NK-92 (cell line): ENCODE results near the gene PNPLA1.
A peak's percentile ranks its signal among the peaks of the same experiment; 100 is the strongest.

ENCODE experiments used
- DNase-seq: peaks from one replicate; lab custom pipeline; 2025; ENCODE audit not compliant: unreplicated experiment; lab: John Stamatoyannopoulos, UW

PNPLA1 gene

GRCh38 chr6:36283608-36284007 is 13.7 kb downstream of the PNPLA1 start:
- DNase-seq, result no peak

DNA sequence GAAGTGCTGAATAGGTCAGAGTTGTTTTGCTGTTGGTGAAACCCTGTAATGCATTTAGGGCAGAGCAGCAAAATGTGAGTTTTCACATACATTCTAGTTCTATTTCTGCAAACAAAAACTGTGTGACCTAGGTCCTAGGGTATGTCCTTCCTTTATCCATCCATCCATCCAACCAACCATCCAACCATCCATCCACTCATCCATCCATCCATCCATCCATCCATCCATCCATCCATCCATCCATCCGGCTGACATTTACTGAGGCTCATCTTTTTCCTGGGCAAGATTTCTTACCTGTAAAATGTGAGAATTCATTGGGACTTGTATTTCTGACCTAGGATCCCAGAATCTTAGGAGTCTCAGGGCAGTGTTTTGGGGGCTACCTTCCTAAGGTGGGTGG is 14.5 kb downstream of the PNPLA1 start:
- no peak for DNase-seq

- DNase-seq, result no peak
These were observed 15.4 kb downstream of the PNPLA1 start for GRCh38 chr6:36285187-36285671.

DNA sequence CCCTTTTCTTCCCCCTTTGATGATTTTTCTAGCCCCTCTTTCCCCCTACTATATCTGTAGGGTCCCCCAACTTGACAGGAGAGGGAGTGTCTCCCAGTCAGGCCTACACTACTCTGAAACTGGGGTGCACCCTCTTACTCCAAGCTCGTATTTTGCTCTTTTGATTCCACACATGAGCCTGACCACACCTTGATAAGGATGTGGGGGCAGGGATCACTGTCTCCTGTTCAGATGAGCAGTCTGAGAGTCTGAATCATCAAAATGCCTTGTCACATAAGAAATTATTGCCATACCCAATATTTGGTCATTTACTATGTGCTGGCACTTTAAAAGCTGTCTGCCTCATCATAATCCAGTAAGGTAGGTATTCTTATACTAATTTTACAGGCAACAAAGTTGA is 15.9 kb downstream of the PNPLA1 start:
- DNase-seq, result no peak

DNA sequence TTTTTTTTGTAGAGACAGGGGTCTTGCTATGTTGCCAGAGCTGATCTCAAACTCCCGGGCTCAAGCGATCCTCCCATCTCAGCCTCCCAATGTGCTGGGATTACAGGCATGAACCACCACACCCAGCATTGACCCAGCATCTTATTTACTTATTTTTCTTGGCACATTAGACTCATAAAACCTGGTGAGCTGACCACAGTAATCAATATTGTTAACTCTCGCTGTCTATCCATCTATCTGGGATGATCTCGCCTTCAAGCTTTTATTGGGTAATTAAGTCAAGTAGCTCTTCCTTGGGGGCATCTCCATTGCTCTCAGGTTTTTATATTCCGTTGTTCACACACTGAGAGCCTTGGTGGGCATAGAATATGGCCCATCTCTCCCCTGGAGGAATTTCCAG is 17.0 kb downstream of the PNPLA1 start:
- no peak for DNase-seq

GRCh38 chr6:36289281-36289878 is 19.5 kb downstream of the PNPLA1 start:
- DNase-seq, result no peak

DNA sequence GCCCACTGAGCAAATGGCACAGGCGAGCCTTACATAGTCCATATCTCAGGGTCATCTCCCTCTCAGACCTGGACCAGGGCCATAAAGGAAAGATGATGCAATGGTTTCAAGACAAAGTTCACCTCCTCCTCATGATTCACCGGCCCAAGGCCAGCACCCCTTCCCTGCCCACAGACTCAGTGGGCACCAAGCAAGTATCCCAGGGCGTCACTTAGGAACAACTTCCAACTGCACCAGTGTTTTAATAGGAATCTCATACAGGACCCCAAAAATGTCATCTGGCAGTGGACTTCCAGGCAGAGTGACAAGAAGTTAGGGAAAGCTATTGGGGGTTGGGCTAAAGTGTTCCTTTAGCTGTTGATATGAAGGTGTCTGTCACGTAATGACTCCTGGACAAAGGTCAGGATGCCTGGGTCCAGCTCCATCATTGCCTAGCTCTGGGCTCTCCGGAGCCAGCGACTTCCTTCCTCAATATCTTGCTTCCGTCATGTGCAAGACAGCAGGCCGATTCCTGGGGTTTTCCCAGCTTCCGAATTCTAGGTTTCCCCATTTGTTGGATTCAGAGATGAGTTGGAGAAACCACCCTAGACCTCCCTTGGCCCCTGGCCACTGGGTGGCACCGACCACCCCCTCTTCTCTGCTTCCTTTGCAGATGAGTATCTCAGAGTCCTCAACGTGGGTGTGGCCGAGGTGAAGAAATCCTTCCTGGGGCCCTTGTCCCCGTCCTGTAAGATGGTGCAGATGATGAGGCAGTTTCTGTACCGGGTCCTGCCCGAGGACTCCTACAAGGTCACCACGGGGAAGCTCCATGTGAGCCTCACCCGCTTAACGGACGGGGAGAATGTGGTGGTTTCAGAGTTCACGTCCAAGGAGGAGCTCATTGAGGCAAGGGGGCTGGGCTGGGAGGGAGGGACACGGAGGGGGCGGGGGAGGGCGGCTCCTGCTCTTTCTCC is 21.1 kb downstream of the PNPLA1 start:
- no peak for DNase-seq

DNA sequence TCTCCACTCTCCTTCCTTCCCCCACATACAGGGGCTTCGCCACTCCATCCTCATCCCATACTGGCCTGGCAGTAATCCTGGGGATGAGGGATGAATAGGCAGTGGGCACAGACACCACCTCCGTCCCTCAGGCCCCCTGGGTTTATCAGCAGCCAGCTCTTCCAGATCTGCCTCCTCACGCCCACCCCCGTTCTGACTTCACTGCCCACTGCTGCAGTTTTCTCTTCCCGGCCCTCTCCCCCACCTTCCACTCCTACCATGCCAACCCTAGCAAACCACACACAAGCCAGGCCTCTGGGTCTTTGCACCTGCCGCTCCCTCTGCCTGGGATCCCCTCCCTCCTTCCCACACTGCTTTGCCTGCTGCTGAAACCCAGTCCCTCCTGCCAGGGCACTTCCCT is 22.3 kb downstream of the PNPLA1 start:
- DNase-seq, result no peak

GRCh38 chr6:36296240-36296639 is 26.4 kb downstream of the PNPLA1 start:
- no peak for DNase-seq

DNA sequence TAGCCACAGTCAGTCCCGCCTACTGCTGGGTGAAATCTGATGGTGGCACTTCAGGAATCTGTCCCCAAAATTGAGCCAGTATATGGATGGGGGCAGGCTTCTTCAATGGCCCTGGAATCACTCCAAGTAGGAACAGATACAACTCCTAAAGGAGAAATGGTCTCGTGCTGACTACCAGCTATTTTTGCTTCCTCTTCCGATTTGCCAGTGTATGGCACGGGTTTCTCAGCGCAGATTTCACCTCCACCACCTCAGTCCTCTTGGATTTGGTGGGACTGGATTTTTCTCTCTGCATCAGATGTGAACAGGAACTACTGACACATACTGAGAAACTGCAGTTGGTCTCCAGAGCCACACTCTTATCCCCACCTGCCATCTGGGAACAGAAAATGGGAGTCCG is 27.2 kb downstream of the PNPLA1 start:
- no peak for DNase-seq

GRCh38 chr6:36297511-36297910 is 27.7 kb downstream of the PNPLA1 start:
- no peak for DNase-seq

DNA sequence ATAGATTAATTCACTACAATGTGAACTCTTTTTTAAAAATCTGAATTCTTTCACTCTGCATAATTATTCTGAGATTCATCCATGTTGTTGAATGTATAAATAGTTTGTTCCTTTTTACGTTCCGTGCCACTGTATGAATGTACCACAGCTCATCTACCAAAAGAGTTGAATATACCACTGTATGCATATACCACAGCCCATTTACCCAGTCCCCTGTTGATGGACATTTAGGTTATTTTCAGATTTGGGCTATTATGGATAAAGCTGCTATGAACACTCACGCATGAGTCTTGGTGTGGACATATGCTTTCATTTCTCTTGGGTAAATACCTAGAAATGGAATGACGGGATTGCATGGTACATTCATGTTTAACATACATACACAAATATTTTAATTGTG is 28.2 kb downstream of the PNPLA1 start:
- no peak for DNase-seq

DNA sequence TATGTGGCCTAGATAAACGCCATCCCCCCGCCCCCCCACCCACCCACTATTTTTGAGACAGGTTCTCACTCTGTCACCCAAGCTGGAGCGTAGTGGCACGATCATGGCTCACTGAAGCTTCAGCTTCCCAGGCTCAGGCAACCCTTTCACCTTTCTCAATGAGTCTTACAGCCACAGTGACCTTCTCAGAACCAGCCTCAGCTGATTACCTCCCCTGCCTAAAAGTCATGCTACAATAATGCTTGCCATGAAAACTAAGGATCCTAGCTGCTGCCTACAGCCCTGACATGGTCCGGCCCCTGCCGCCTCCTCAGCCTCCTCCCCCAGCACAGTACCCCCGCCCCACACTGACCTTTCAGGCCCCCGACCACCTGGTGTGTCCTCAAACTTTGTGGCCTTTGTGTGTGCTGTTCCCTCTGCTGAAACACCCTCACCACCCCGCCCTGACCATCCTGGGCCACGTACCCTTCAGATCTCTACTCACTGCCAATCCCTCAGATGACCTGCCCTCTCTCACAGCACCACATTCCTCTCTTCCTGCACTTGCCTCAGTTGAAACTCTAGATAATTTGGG is 31.3 kb downstream of the PNPLA1 start:
- DNase-seq, result no peak

DNA sequence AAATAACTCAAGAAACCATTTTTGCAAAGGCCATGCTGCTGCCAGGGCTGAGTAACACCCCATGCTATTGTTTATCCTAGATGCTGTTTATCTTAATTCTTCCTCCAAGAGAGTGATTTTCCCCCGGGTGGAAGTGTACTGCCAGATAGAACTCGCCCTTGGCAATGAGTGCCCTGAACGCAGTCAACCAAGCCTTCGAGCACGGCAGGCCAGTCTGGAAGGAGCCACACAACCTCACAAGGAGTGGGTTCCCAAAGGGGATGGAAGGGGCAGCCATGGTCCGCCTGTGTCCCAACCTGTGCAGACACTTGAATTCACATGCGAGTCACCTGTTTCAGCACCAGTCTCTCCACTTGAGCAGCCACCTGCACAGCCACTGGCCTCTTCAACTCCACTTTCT is 31.9 kb downstream of the PNPLA1 start:
- no peak for DNase-seq

- DNase-seq, result peak; percentile 46
These were observed 32.5 kb downstream of the PNPLA1 start for GRCh38 chr6:36302227-36302976.

GRCh38 chr6:36305885-36306284 is 36.0 kb downstream of the PNPLA1 start:
- no peak for DNase-seq

DNA sequence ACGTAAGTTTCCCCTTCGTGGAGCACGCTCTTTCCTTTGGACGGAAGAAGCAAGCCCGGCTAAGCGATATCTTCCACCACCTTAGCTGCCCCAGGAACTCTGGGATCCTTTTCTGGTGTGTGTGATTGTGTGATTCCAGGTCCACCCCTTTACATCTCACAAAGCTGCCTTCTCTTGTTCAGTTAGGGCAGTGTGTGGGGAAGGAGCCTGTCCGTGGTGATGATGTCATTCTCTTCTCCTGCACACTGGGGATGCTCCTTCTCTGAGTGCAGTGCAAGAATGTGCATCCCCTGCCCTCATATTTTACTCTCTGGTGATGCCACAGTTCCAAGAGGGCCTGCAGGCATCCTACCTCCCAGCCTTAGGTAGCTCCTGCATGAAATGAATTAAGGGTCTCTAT is 36.5 kb downstream of the PNPLA1 start:
- no peak for DNase-seq

DNA sequence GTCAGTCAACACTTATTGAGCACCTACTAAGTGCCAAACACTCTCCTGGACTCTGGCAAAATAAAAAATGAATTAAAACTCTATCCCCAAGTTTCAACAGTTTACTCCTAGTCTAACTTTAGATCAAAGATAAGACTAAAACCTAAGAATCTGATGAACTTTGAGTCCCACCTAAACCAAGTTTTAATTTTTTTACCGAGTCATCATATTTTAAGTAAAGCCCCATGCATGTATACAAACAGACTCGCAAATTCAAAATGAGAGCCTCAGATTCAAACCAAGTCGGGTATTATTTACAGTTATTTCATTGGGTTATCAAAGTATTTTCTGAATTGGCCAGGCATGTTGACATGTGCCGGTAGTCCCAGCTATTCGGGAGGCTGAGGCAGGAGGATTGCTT is 38.7 kb downstream of the PNPLA1 start:
- no peak for DNase-seq

GRCh38 chr6:36309203-36309602 is 39.3 kb downstream of the PNPLA1 start:
- no peak for DNase-seq

DNA sequence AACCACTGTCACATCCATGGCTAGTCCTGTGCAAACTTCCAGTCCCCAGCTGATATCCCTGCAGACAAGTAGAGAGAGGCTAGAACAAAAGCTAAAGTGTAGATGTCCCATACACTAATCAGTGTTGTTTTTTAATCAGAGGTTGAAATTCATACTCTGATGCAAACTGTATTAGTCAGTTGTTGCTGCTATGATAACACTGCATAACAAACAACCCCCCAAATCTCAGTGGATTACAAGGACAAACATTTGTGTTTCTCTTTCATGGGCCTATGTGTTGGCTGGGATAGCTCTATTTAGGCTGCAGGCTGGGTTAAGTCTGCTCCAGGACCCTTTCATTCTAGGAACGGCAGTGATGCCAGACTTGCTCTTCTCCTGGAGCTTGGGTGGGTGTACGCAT is 40.0 kb downstream of the PNPLA1 start:
- no peak for DNase-seq
